Parathyroid adenoma (tissue), 2 donors: ENCODE measurements around the gene BRD1.

Source experiments
- H2AFZ ChIP-seq: fragments of 300-600 bp; sonication (generic); one replicate; pipeline ENCODE4 v1.7.0; 2017; ENCODE audit warnings: antibody characterized with exemption, mild to moderate bottlenecking
- H3K27ac ChIP-seq: fragments of 300-600 bp; sonication (generic); one replicate; pipeline ENCODE4 v1.7.0; 2017
- H3K27me3 ChIP-seq: fragments of 300-600 bp; sonication (generic); one replicate; pipeline ENCODE4 v1.7.0; 2017; ENCODE audit warnings: low read length; ENCODE audit not compliant: control insufficient read depth, insufficient read depth
- H3K36me3 ChIP-seq: fragments of 300-600 bp; sonication (generic); one replicate; pipeline ENCODE4 v1.7.0; 2017; ENCODE audit warnings: low read length; ENCODE audit not compliant: control insufficient read depth, insufficient read depth
- H3K4me1 ChIP-seq: fragments of 300-600 bp; sonication (generic); one replicate; pipeline ENCODE4 v1.7.0; 2017; ENCODE audit warnings: control low read depth
- H3K4me2 ChIP-seq: fragments of 300-600 bp; sonication (generic); one replicate; pipeline ENCODE4 v1.7.0; 2017; ENCODE audit warnings: low read length
- H3K4me3 ChIP-seq: fragments of 300-600 bp; sonication (generic); one replicate; pipeline ENCODE4 v1.7.0; 2017; ENCODE audit warnings: low read depth, low read length
- H3K79me2 ChIP-seq: fragments of 300-600 bp; sonication (generic); one replicate; pipeline ENCODE4 v1.7.0; 2017; ENCODE audit warnings: control low read depth
- H3K9ac ChIP-seq: fragments of 300-600 bp; sonication (generic); one replicate; pipeline ENCODE4 v1.7.0; 2017; ENCODE audit warnings: mild to moderate bottlenecking
- H3K9me3 ChIP-seq: fragments of 300-600 bp; sonication (generic); one replicate; pipeline ENCODE4 v1.7.0; 2017; ENCODE audit warnings: low read length; ENCODE audit not compliant: control insufficient read depth
- TF ChIP-seq, protein P1 (sequence below): fragments of 300-600 bp; sonication (generic); IDR thresholded peaks from one replicate; pipeline ENCODE4 v1.7.0; 2017; ENCODE audit warnings: antibody characterized with exemption, mild to moderate bottlenecking
- donor health status: primary hyperparathyroidism.

BRD1 gene

GRCh38 chr22:49774499-49775151, 53.0 kb downstream of the BRD1 start:
- H3K79me2 ChIP-seq, result peaks cover 4% of the 10 kb centered on the region
- no peak overlapping the region for H3K4me2 ChIP-seq
- H3K9ac ChIP-seq, result no peak overlapping the region
- H3K4me3 ChIP-seq, result no peak overlapping the region
- H3K27ac ChIP-seq, result no peak overlapping the region
- H3K4me1 ChIP-seq, result no peaks in the 10 kb centered on the region
- TF ChIP-seq, protein P1, sequence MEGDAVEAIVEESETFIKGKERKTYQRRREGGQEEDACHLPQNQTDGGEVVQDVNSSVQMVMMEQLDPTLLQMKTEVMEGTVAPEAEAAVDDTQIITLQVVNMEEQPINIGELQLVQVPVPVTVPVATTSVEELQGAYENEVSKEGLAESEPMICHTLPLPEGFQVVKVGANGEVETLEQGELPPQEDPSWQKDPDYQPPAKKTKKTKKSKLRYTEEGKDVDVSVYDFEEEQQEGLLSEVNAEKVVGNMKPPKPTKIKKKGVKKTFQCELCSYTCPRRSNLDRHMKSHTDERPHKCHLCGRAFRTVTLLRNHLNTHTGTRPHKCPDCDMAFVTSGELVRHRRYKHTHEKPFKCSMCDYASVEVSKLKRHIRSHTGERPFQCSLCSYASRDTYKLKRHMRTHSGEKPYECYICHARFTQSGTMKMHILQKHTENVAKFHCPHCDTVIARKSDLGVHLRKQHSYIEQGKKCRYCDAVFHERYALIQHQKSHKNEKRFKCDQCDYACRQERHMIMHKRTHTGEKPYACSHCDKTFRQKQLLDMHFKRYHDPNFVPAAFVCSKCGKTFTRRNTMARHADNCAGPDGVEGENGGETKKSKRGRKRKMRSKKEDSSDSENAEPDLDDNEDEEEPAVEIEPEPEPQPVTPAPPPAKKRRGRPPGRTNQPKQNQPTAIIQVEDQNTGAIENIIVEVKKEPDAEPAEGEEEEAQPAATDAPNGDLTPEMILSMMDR, result no peak
- no peak overlapping the region for H2AFZ ChIP-seq
- no peaks in the 10 kb centered on the region for H3K36me3 ChIP-seq
- H3K9me3 ChIP-seq, result no peaks in the 10 kb centered on the region
- no peaks in the 10 kb centered on the region for H3K27me3 ChIP-seq

DNA sequence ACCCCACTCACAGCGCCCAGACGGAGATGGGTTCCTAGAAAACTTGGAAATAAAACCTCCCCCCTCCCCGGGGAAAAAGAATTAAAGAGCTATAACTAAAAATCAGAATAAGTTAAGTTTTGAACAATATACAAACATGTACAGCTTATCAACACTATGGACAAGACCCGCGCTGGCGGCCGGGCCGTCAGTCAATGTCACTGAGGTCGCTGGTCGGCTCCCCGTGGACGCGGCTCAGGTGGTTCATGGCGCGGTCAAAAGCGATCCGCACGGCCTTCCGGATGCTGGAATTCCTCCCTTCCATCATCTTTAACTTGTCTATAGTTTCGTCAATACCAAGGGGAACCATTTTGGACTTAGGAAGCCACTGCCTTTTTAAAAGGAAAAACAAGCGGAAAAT, 53.6 kb downstream of the BRD1 start:
- H3K4me3 ChIP-seq, result no peak overlapping the region
- TF ChIP-seq, protein P1, result no peak
- H3K36me3 ChIP-seq, result no peaks in the 10 kb centered on the region
- no peaks in the 10 kb centered on the region for H3K27me3 ChIP-seq
- no peak overlapping the region for H2AFZ ChIP-seq
- no peak overlapping the region for H3K27ac ChIP-seq
- no peak overlapping the region for H3K4me2 ChIP-seq
- H3K9me3 ChIP-seq, result no peaks in the 10 kb centered on the region
- peaks cover 2% of the 10 kb centered on the region for H3K79me2 ChIP-seq
- H3K4me1 ChIP-seq, result no peaks in the 10 kb centered on the region
- no peak overlapping the region for H3K9ac ChIP-seq

GRCh38 chr22:49773531-49773930, 54.1 kb downstream of the BRD1 start:
- H3K4me1 ChIP-seq, result no peaks in the 10 kb centered on the region
- H2AFZ ChIP-seq, result no peak overlapping the region
- no peaks in the 10 kb centered on the region for H3K9me3 ChIP-seq
- TF ChIP-seq, protein P1, result no peak
- no peaks in the 10 kb centered on the region for H3K79me2 ChIP-seq
- H3K4me2 ChIP-seq, result no peak overlapping the region
- no peak overlapping the region for H3K27ac ChIP-seq
- H3K4me3 ChIP-seq, result no peak overlapping the region
- H3K9ac ChIP-seq, result no peak overlapping the region
- no peaks in the 10 kb centered on the region for H3K36me3 ChIP-seq
- H3K27me3 ChIP-seq, result no peaks in the 10 kb centered on the region

- TF ChIP-seq, protein P1, result no peak
- H3K27ac ChIP-seq, result no peak overlapping the region
- no peaks in the 10 kb centered on the region for H3K79me2 ChIP-seq
- H3K9ac ChIP-seq, result no peak overlapping the region
- no peaks in the 10 kb centered on the region for H3K9me3 ChIP-seq
- H3K27me3 ChIP-seq, result no peaks in the 10 kb centered on the region
- H3K4me3 ChIP-seq, result no peak overlapping the region
- no peak overlapping the region for H2AFZ ChIP-seq
- H3K36me3 ChIP-seq, result no peaks in the 10 kb centered on the region
- H3K4me2 ChIP-seq, result no peak overlapping the region
- no peaks in the 10 kb centered on the region for H3K4me1 ChIP-seq
These were observed 55.0 kb downstream of the BRD1 start for GRCh38 chr22:49772692-49773091.
